HG03175 (cell line): ENCODE results near the gene SNTB2.
"Not testable (repeated sequence)": the region's sequence is repeated elsewhere in the genome, so short reads cannot be mapped to it uniquely, and the experiment has no call there.

Experiments
- ATAC-seq: cut with Tn5 transposase; IDR thresholded peaks from one replicate; pipeline ENCODE4 v1.9.1; 2021; ENCODE audit warnings: mild to moderate bottlenecking, moderate library complexity; ENCODE audit not compliant: unreplicated experiment

SNTB2 gene

GRCh38 chr16:69186642-69187445 lies at the start of gene SNTB2:
SNTB2 (plus strand) TSS chr16:69187164; CDS start chr16:69187167, 3 bp downstream.
- peak; percentile 88 for ATAC-seq

- no peak for ATAC-seq
Observed at GRCh38 chr16:69138608-69139007, 48.4 kb upstream of the SNTB2 start.

GRCh38 chr16:69139464-69139863 lies 47.5 kb upstream of the SNTB2 start:
- ATAC-seq: not testable (repeated sequence)

- no peak for ATAC-seq
Observed at GRCh38 chr16:69141014-69141413, 46.0 kb upstream of the SNTB2 start.

GRCh38 chr16:69141936-69142335 lies 45.0 kb upstream of the SNTB2 start:
- ATAC-seq: no peak

GRCh38 chr16:69143116-69143515 lies 43.8 kb upstream of the SNTB2 start:
- no peak for ATAC-seq

- no peak for ATAC-seq
Observed at GRCh38 chr16:69145658-69146057, 41.3 kb upstream of the SNTB2 start.

- ATAC-seq: not testable (repeated sequence)
Observed at GRCh38 chr16:69149621-69150020, 37.3 kb upstream of the SNTB2 start.

GRCh38 chr16:69150146-69150865 lies 36.7 kb upstream of the SNTB2 start:
- ATAC-seq: no peak

- no peak for ATAC-seq
Observed at GRCh38 chr16:69157196-69157595, 29.8 kb upstream of the SNTB2 start.

- ATAC-seq: no peak
Observed at GRCh38 chr16:69160192-69160591, 26.8 kb upstream of the SNTB2 start.

GRCh38 chr16:69165584-69165983 lies 21.4 kb upstream of the SNTB2 start:
- ATAC-seq: no peak

GRCh38 chr16:69166221-69166833 lies 20.6 kb upstream of the SNTB2 start:
- no peak for ATAC-seq

- no peak for ATAC-seq
Observed at GRCh38 chr16:69166946-69167930, 19.7 kb upstream of the SNTB2 start.

GRCh38 chr16:69169051-69169450 lies 17.9 kb upstream of the SNTB2 start:
- ATAC-seq: no peak

- no peak for ATAC-seq
Observed at GRCh38 chr16:69169607-69170352, 17.2 kb upstream of the SNTB2 start.

GRCh38 chr16:69171325-69172084 lies 15.5 kb upstream of the SNTB2 start:
- no peak for ATAC-seq

GRCh38 chr16:69176033-69176800 lies 10.7 kb upstream of the SNTB2 start:
- no peak for ATAC-seq
